ENCODE measurements around the gene TOMM34. TPM values are rescaled to one million over a fixed set of nuclear protein-coding genes. Genes with fewer than 3 reads are reported as not detected.

TOMM34 gene
- total and polyA plus RNA-seq, 4 donors, result 4.4 to 12.1 (median 7.8) TPM

DNA sequence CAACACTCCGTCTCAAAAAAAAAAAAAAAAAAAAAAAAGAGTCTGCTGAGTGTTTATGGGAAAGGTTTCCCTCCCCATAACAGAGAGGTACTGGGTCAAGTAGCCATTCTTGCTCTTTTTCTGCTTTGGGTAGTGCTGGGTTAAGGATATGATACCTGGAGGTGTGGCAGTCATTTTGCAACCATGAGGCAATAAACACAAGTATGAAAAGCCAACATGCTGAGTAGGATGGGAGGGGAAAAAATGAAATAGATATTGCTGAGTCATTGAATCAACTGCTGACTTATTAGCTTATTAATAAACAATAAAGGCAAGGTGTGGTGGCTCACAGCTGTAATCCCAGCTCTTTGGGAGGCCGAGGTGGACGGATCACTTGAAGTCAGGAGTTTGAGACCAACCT, 2.3 kb upstream of the TOMM34 start:
- no peak for TF ChIP-seq EGR1 (IDR thresholded peaks at IDR 0.05; ENCODE audit: low read depth in 2 of 2)
- TF ChIP-seq ATF3 (IDR thresholded peaks at IDR 0.05), result no peak
- TF ChIP-seq FOXA2 (IDR thresholded peaks at IDR 0.05), result no peak
- no peak for TF ChIP-seq SP1 (IDR thresholded peaks at IDR 0.05)
- no peak for TF ChIP-seq ZBTB33 (IDR thresholded peaks at IDR 0.05)
- no peak for TF ChIP-seq REST (IDR thresholded peaks at IDR 0.05)
- no peak for TF ChIP-seq GABPA (IDR thresholded peaks at IDR 0.05 in 1 of 2, conservative IDR thresholded peaks at IDR 0.05 in 1 of 2)
- no peak for TF ChIP-seq HNF4G (IDR thresholded peaks at IDR 0.05)
- no peak for TF ChIP-seq JUND (IDR thresholded peaks at IDR 0.05)
- TF ChIP-seq, protein P1, sequence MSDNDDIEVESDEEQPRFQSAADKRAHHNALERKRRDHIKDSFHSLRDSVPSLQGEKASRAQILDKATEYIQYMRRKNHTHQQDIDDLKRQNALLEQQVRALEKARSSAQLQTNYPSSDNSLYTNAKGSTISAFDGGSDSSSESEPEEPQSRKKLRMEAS (IDR thresholded peaks at IDR 0.05), result no peak
- no peak for TF ChIP-seq NR2F2 (IDR thresholded peaks at IDR 0.05)
- no peak for TF ChIP-seq TAF1 (conservative IDR thresholded peaks at IDR 0.05)
- 99% methylated on average over 3 of the region's 3 CpGs for WGBS
- H3K9ac ChIP-seq (ENCODE audit: low read depth in 1 of 2, low read length in 2 of 2), result no peak overlapping the region
- no peak overlapping the region for H3K4me3 ChIP-seq (ENCODE audit: low read depth in 1 of 3, low read length in 3 of 3)
- H3K36me3 ChIP-seq (ENCODE audit: control insufficient read depth in 4 of 4, insufficient read depth in 3 of 4, low read depth in 1 of 4, low read length in 3 of 4), result no peaks in the 10 kb centered on the region
- no peak for DNase-seq (ENCODE audit: low spot score)
- no peaks in the 10 kb centered on the region for H3K9me3 ChIP-seq (ENCODE audit: control insufficient read depth in 4 of 4, low read length in 3 of 4)
- peaks cover 0 to 23% (median 21%) of the 10 kb centered on the region in 4 donors for H3K4me1 ChIP-seq (ENCODE audit: control insufficient read depth in 4 of 4, insufficient read depth in 4 of 4, low read length in 3 of 4)
- no peak overlapping the region for H3K27ac ChIP-seq (ENCODE audit: low read depth in 1 of 2, low read length in 2 of 2)
- no peaks in the 10 kb centered on the region for H3K27me3 ChIP-seq (ENCODE audit: control insufficient read depth in 4 of 4, insufficient read depth in 4 of 4, low read length in 3 of 4)

GRCh38 chr20:44961870-44962267, 1.7 kb upstream of the TOMM34 start:
- Histone ChIP-seq H3K36me3 (ENCODE audit: control insufficient read depth in 4 of 4, insufficient read depth in 3 of 4, low read depth in 1 of 4, low read length in 3 of 4) (no peaks in the 10 kb centered on the region), H3K4me3 (ENCODE audit: low read depth in 1 of 3, low read length in 3 of 3) (no peak overlapping the region), H3K27me3 (ENCODE audit: control insufficient read depth in 4 of 4, insufficient read depth in 4 of 4, low read length in 3 of 4) (no peaks in the 10 kb centered on the region), H3K9ac (ENCODE audit: low read depth in 1 of 2, low read length in 2 of 2) (no peak overlapping the region), H3K4me1 (ENCODE audit: control insufficient read depth in 4 of 4, insufficient read depth in 4 of 4, low read length in 3 of 4) (peaks cover 0 to 17% (median 15%) of the 10 kb centered on the region in 4 donors), H3K27ac (ENCODE audit: low read depth in 1 of 2, low read length in 2 of 2) (no peak overlapping the region), H3K9me3 (ENCODE audit: control insufficient read depth in 4 of 4, low read length in 3 of 4) (no peaks in the 10 kb centered on the region)
- WGBS, result 87% methylated on average over 3 of the region's 3 CpGs
- DNase-seq (ENCODE audit: low spot score), result no peak
- no peak for TF ChIP-seq ZBTB33 (IDR thresholded peaks at IDR 0.05)
- no peak for TF ChIP-seq YY1 (IDR thresholded peaks at IDR 0.05)
- TF ChIP-seq RAD21 (IDR thresholded peaks at IDR 0.05), result no peak
- no peak for TF ChIP-seq ATF3 (IDR thresholded peaks at IDR 0.05)
- no peak for TF ChIP-seq HNF4A (conservative IDR thresholded peaks at IDR 0.05)
- TF ChIP-seq FOXA2 (IDR thresholded peaks at IDR 0.05), result no peak
- TF ChIP-seq TAF1 (conservative IDR thresholded peaks at IDR 0.05), result no peak
- TF ChIP-seq REST (IDR thresholded peaks at IDR 0.05), result no peak
- no peak for TF ChIP-seq JUND (IDR thresholded peaks at IDR 0.05)
- no peak for TF ChIP-seq HNF4G (IDR thresholded peaks at IDR 0.05)
- TF ChIP-seq GABPA (IDR thresholded peaks at IDR 0.05 in 1 of 2, conservative IDR thresholded peaks at IDR 0.05 in 1 of 2), result no peak
- TF ChIP-seq CTCF (IDR thresholded peaks at IDR 0.05; ENCODE audit: low read depth, low read length, missing input control), result no peak
- no peak for TF ChIP-seq RXRA (IDR thresholded peaks at IDR 0.05)
- TF ChIP-seq NR2F2 (IDR thresholded peaks at IDR 0.05), result no peak
- TF ChIP-seq EGR1 (IDR thresholded peaks at IDR 0.05; ENCODE audit: low read depth in 2 of 2), result no peak
